NT2/D1 (cell line): ENCODE data around the gene RBMS3.

ENCODE experiments used
- SUZ12 ChIP-seq: IDR thresholded peaks from 2 replicates; pipeline ENCODE4 v1.6.1; 2011; ENCODE audit not compliant: insufficient read length, insufficient read depth; ENCODE audit errors: extremely low read depth
- YY1 ChIP-seq: IDR thresholded peaks from 2 replicates; pipeline ENCODE4 v1.6.1; 2011; ENCODE audit not compliant: insufficient read length, insufficient read depth
- ZNF274 ChIP-seq: IDR thresholded peaks from 2 replicates; pipeline ENCODE4 v1.6.1; 2011; ENCODE audit warnings: mild to moderate bottlenecking, low read depth, low read length

DNA sequence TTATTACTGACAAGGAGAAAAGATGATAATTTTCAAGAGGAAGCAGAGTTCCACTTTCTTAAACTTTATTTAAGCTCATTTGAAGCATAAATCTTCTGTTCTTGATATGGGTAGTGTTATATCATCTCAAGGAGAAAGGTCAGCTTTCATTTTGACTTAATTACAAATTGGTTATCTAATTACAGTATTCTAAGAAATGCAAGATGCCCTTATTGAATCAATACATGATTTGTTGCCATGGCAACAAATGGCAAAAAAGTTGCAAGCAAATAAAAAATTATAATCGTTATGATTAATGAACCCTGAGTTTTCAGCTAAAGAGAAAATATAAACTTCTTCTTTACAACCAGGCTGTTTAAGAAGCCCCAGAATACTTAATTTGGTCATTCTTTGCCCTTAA is 622.7 kb downstream of the RBMS3 start:
- TF ChIP-seq YY1 (no peak), SUZ12 (no peak), ZNF274 (no peak)
